ENCODE results near the gene TARM1.
"Not testable (repeated sequence)": the region's sequence is repeated elsewhere in the genome, so short reads cannot be mapped to it uniquely, and the experiment has no call there.

The TARM1 gene

GRCh38 chr19:54099190-54099902 lies 18.2 kb upstream of the TARM1 start:
- DNase-seq: no peak

GRCh38 chr19:54096617-54097106 lies 15.5 kb upstream of the TARM1 start:
- DNase-seq: no peak

GRCh38 chr19:54095859-54096616 lies 14.9 kb upstream of the TARM1 start:
- not testable (repeated sequence) for DNase-seq

GRCh38 chr19:54095136-54095858 lies 14.1 kb upstream of the TARM1 start:
- DNase-seq: no peak

- no peak for DNase-seq
Observed at GRCh38 chr19:54094426-54095000, 13.3 kb upstream of the TARM1 start.

GRCh38 chr19:54084410-54084809 lies 3.2 kb upstream of the TARM1 start:
- DNase-seq: no peak

- DNase-seq: no peak
Observed at GRCh38 chr19:54077334-54077733, 3.8 kb downstream of the TARM1 start.

GRCh38 chr19:54074851-54075250 lies 6.3 kb downstream of the TARM1 start:
- no peak for DNase-seq

- DNase-seq: no peak
Observed at GRCh38 chr19:54073829-54074228, 7.3 kb downstream of the TARM1 start.

GRCh38 chr19:54069470-54069869 lies 11.7 kb downstream of the TARM1 start:
- no peak for DNase-seq

GRCh38 chr19:54063350-54064116 lies 17.6 kb downstream of the TARM1 start, which contains the start of gene VSTM1:
TSS of gene VSTM1 (minus strand) at chr19:54063897. CDS start at chr19:54063777, 120 bp downstream.
- no peak for DNase-seq

- DNase-seq: no peak
Observed at GRCh38 chr19:54062643-54063042, 18.5 kb downstream of the TARM1 start.

GRCh38 chr19:54047616-54048015 lies 33.5 kb downstream of the TARM1 start:
- no peak for DNase-seq

- DNase-seq: no peak
Observed at GRCh38 chr19:54045771-54046170, 35.4 kb downstream of the TARM1 start.

GRCh38 chr19:54042989-54043388 lies 38.2 kb downstream of the TARM1 start:
- no peak for DNase-seq

- no peak for DNase-seq
Observed at GRCh38 chr19:54041969-54042606, 39.1 kb downstream of the TARM1 start.

- DNase-seq: no peak
Observed at GRCh38 chr19:54040003-54040402, 41.2 kb downstream of the TARM1 start.

- DNase-seq: not testable (repeated sequence)
Observed at GRCh38 chr19:54036542-54036941, 44.6 kb downstream of the TARM1 start.

GRCh38 chr19:54035215-54036178 lies 45.7 kb downstream of the TARM1 start:
- no peak for DNase-seq

GRCh38 chr19:54030895-54031586 lies 50.1 kb downstream of the TARM1 start:
- DNase-seq: no peak

All from NCI-H510A (cell line).